NCI-H1417 (cell line): ENCODE results near the gene HRH3.

Source experiments
- DNase-seq, 3 experiments: peaks; one replicate each; lab custom pipeline; 2025; lab: John Stamatoyannopoulos, UW

HRH3 gene

GRCh38 chr20:62219992-62220665, at the start of gene HRH3:
Gene HRH3, minus strand, starts transcription at chr20:62220278. Its CDS starts 308 bp downstream, at chr20:62219970.
- DNase-seq = peak; percentile 73 to 82 (median 78)

GRCh38 chr20:62269871-62270270, 49.8 kb upstream of the HRH3 start:
- DNase-seq = no peak

- DNase-seq = no peak
Measured at GRCh38 chr20:62269378-62269777, 49.3 kb upstream of the HRH3 start.

GRCh38 chr20:62268228-62268900, 48.3 kb upstream of the HRH3 start:
- no peak for DNase-seq

- no peak for DNase-seq
Measured at GRCh38 chr20:62267543-62267942, 47.5 kb upstream of the HRH3 start.

GRCh38 chr20:62266851-62267250, 46.8 kb upstream of the HRH3 start:
- no peak for DNase-seq

GRCh38 chr20:62266340-62266739, 46.3 kb upstream of the HRH3 start:
- no peak for DNase-seq

GRCh38 chr20:62265365-62265764, 45.3 kb upstream of the HRH3 start:
- peak in 1 of 3 experiments; percentile 41 for DNase-seq

GRCh38 chr20:62263396-62263795, 43.3 kb upstream of the HRH3 start:
- DNase-seq = no peak

- DNase-seq = no peak
Measured at GRCh38 chr20:62262064-62262463, 42.0 kb upstream of the HRH3 start.

GRCh38 chr20:62259294-62259565, 39.2 kb upstream of the HRH3 start:
- no peak for DNase-seq

- no peak for DNase-seq
Measured at GRCh38 chr20:62258499-62259293, 38.6 kb upstream of the HRH3 start.

GRCh38 chr20:62255976-62256375, 35.9 kb upstream of the HRH3 start:
- no peak for DNase-seq

GRCh38 chr20:62254021-62254724, 34.1 kb upstream of the HRH3 start:
- peak in 1 of 3 experiments; percentile 78 for DNase-seq

GRCh38 chr20:62253398-62253797, 33.3 kb upstream of the HRH3 start:
- no peak for DNase-seq

GRCh38 chr20:62252342-62252966, 32.4 kb upstream of the HRH3 start:
- DNase-seq = no peak

- DNase-seq = no peak
Measured at GRCh38 chr20:62248890-62249560, 28.9 kb upstream of the HRH3 start.

- peak in 1 of 3 experiments; percentile 84 for DNase-seq
Measured at GRCh38 chr20:62246872-62247652, 27.0 kb upstream of the HRH3 start.

- no peak for DNase-seq
Measured at GRCh38 chr20:62246431-62246830, 26.4 kb upstream of the HRH3 start.

GRCh38 chr20:62245911-62246280, 25.8 kb upstream of the HRH3 start:
- DNase-seq = peak in 1 of 3 experiments; percentile 44
